ENCODE measurements around the gene SUN1.

- TF ChIP-seq CTCF (IDR thresholded peaks at IDR 0.05), result no peak
- TF ChIP-seq POLR2A (IDR thresholded peaks at IDR 0.05), result no peak
Measured at GRCh38 chr7:887488-887820, 55.2 kb downstream of the SUN1 start.
